Raji (cell line): ENCODE results near the gene GDAP2.

Experiments used
- POLR2A ChIP-seq: IDR thresholded peaks from 2 replicates; pipeline ENCODE4 v1.6.1; 2011; ENCODE audit warnings: low read depth, low read length, control low read depth; ENCODE audit not compliant: insufficient read depth

GDAP2 gene

DNA sequence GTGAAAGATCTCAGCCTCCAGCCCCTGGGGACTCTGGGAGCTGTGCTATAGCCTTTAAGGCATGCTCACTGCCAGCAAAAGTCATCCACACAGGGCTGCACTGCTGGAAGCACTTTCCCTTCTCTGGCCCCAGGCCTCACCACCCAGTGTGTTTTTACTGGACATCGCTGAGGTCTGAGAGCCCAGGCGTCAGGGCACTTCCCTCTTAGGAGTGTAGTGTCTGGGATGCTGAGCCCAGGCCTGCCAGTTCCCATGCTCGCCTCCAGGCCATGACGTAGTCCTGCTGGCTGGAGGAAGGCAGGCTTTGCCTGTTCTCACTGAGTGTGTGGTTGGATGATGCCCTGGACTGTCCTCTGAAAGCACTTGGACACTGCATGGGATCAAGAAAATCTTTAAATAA, 101.2 kb downstream of the GDAP2 start:
- no peak for TF ChIP-seq POLR2A

DNA sequence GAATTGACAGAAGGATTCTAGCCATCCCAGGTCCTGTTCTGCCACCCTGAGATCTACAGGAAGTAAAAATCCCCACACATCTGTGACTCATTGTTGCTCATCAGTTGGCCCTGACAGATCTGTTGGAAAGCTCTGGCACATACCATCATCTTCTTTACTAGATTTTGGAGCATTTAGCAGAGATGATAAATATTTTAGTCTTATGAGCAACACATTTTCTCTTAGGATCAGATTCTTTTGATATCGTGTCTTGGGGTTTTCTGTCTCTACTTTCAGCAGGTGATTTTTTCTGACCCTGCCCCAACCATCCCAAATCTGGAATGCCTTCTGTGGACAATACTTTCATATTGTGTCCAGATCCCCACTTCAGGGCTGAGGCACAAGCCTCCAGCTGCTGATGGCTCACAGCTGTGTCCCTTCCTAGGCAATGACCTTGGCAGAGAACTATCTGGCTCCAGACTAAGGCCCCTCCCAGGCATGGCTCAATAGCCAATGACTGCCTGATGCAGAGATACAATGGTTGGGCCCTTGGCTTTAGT, 102.8 kb downstream of the GDAP2 start:
- TF ChIP-seq POLR2A, result no peak

DNA sequence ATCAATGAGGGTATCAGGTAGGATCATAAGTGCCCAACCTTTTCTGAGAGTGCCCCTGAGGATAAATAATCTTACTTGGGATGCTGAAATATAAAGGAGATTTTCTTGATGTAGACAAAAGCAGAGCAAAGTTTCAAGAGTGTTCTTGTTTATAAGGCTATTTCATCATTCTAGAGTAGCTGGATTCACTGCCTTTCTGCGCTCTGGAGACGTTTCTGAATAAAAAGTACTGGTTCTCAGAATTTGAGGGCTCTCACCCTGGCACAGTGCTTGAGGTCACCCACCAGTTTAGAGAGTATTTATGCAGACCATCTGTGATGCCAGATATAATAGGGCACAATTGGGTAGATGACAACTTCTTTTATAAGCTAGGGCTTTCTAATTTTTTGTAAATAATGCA, 103.3 kb downstream of the GDAP2 start:
- TF ChIP-seq POLR2A, result no peak

DNA sequence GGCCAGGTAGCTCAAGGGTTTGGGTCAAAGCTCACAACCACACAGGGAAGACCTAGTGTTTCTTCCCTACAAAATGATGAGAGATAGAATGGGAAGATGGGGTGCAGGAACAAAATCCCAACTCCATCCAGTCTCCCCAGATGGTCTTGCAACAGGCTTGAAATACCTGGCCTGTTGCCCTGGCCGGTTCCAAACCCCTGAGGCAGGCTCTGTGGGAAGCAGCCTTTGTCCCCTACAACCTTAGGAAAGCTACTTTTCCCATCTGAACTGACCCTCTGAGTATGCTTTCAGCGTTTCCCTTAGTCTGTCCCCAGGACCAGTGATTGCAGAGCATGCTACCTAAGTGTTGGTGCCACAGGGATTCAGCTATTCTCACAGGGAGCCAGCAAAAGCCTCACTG, 104.0 kb downstream of the GDAP2 start:
- no peak for TF ChIP-seq POLR2A

DNA sequence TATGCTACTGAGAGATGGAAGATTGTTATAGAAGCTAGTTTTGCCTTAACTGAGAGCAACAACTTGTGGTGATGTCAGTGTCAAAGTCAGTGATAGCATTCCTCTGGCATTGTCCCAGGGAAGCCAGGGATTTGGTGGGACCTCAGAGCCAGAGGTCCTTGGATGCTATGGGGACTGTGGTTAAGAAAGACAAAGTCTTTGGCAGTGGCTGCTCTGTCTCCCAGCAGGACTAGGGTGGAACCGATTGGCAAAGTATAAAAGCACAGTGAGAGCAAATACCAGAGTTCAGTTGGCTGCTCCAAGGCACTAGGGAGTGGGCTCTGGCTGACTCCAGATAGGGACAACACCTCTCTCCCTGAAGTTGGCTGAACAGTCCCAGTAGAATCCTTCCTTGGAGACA, 104.8 kb downstream of the GDAP2 start:
- TF ChIP-seq POLR2A, result no peak

DNA sequence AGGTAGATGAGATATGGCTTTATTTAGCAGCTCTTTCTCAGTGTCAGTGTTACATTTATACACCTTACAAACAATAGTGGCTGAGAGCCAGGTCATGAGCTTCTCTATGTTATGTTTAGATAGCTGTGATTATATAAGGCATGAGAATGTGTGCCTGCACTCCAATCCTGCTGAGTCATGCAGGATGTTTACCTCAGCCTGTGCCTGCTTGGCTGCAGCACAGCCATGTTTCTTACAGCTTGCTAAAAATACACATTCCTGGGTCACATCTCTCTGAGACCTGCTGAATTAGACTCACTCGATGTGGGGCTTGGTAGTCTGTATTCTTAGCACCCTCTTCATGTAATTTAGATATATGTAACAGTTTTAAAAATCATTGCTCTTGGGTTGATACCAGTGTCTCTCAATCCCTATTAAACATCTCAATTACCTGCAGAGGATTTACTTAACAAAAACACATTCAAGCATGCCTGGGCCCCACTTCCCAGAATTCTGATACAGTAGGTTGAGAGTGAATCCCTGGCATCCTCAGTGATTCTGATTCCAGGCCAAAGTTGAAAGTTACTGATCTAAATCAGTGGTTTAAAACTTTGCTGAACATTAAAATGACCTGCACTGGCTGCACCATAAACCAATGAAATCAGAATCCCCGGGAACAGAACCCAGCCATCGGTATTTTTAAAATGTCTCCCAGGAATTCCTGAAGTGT, 107.5 kb downstream of the GDAP2 start:
- TF ChIP-seq POLR2A, result no peak

DNA sequence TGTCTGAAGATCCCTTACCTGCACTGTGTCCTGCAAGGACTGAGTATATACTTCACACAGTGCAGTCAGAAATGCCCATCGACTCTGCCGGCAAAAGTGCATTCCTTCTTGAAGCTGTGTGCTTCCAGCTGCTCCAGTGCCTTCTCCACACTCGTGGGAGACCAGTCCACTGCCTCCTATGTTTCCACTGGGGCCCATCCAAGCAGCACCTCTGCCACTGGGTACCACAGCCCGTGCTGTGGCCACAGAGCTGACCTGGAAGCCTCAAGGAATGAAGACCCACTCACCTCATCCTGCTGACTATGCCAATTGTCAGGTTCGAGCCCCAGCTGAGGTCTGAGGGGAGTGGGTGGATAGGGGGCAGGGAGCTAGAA, 108.1 kb downstream of the GDAP2 start:
- no peak for TF ChIP-seq POLR2A

DNA sequence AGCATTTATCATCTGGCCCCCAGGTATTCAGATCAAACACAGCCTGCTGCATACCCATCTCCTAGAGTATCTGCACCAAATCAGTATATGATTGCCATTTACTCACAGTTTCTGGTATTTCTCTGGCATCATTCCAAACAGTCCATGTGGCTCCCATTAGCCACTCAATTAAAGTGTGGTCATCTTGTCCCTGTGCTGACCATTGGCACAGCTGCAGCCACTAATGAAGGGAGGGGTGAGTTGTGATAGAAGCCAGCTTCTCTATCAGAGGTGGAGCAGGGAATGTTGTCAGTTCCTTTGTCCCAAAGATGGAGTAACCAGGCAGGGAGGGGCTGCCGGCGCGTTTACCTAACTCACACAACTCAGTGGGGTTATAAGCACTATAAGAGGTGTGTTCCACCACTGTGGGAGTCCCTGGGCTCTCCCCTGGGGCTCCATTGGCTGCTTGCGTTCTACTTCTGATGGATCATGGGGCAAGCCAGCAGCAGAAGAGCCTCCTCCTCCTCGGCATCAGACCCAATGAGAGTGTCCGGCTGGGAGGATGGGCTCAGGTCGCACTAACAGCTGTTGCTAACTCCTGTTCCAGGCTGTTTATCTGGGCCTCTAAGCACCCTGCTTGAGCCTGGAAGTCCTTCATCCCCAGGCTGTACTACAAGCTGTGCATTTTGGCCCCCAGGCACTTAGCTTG, 108.6 kb downstream of the GDAP2 start:
- no peak for TF ChIP-seq POLR2A

DNA sequence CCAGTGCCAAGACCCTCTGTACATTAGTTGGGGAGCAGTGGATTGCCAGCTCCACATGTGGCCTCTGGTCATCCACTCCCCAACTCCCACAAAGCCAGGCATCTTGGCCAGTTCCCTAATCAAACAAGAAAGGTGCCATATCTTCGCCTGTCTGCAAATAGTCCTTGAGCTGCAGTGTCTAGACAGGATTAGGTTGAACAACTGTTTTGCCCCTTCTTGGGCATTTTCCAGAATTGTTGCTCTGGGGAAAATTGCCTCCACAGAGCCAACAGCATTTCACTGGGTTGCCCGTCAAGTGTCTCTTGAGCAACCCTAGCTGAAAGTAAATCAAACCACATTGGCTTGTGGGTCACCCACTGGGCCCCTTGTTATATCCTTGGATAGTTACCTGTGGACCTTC, 109.3 kb downstream of the GDAP2 start:
- TF ChIP-seq POLR2A, result no peak

DNA sequence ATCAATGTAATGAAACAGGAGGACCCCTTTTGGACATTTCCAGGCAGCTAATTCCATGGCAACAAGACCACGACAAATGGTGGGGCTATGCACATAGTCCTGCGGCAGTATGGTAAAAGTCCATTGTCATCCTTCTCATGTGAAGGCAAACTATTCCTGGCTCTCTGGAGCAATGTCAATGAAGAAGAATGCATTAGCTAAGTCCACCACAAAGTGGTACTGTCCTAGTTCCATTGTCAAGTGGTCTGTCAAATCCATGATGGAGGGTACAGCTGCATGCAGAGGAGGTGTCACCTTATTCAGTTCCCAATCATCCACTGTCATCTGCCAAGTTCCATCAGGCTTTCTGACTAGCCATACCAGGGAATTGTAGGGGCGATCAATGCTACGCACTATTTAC, 110.1 kb downstream of the GDAP2 start:
- no peak for TF ChIP-seq POLR2A

DNA sequence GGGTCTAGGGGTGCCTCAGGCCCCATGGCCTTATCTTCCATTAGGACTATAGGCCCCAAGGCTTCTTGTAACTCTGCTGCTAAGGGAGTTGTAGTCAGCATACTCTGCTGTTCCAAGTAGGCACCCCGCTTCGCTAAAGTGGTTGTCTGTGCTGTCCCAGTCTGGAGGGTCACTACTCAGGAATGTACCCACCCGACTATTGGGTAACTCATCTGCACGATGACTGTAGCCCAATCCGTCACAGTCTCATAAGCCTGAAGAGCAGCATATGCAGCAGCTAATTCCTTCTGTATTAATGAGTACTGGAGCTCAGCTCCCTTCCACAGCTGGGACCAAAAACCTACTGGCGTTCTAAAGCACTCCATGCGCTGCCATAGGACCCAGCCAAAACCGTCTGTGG, 111.0 kb downstream of the GDAP2 start:
- no peak for TF ChIP-seq POLR2A

DNA sequence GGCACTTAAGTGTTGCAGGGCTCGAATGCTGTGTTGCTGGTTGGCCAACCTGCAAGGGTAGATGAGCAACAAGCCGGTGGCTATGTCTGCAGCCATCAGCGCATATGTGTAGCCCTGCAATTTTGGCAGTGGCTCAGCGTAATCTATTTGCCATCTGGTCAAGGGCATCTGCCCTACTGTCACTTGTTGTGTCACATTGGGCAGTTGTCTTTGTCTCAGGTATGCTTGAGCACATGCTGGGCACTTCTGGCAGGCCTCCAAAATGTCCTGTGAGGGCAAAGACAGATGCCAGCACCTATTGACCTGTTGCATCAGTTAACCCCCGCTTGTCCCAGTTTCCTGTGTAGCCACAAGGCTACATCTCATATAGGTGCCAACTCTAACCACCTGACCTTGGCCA, 111.8 kb downstream of the GDAP2 start:
- TF ChIP-seq POLR2A, result no peak

DNA sequence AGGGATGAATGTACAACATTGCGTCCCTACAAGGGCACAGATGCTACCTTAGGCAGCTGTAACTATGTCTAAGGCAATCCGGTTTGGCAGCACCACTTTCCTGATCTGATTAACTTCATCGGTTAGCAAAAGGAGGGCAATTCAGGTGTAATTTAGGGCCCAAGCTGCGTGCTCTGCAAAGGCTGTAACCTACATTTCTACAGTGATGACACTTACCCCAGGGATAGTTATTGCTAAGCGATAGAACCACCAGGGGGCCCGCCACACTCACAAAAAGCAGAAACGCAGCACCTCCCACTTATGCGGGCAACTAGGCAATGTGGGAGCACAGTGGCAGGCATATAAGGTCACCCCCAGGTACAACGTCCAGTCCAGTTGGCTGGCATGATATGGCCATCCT, 113.5 kb downstream of the GDAP2 start:
- no peak for TF ChIP-seq POLR2A

DNA sequence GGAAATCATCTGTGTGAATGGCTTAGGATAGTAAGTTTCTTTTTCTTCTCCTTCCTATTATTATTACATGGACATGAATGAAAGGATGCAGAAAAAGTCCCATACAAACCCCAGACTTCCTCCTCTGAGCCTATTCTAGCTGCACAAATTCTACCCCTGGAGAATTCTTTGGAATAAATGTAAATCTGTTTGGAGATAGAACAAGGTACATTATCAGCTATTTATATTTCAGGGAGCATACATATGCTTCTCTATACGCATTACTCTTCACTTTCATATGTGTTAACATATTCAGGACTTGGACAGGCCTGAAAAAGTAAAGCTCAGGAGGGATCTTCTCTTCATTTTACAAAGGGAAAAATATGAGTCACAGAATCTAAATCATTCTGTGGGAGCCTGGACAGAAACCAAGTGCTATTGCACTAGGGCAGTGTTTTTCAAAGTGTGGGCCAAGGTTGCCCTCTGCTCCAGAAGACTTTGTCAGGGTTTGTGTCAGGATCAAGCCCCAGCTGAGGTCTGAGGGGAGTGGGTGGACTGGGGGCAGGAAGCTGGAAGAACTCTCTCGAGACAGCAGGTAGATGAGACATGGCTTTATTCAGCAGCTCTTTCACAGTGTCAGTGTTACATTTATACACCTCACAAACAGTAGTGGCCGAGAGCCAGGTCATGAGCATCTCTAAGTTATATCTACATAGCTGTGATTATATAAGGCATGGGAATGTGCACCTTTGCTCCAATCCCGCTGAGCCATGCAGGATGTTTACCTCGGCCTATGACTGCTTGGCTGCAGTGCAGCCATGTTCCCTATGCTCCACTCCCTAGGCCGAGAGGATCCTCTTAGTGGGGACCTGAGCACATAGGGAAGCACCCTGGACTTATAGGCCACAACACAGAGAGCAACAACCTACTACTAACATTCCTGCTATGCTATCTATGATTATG, 114.3 kb downstream of the GDAP2 start:
- TF ChIP-seq POLR2A, result no peak
